Measurements from ENCODE around the gene FKBP1A.

- TF ChIP-seq CTCF (IDR thresholded peaks at IDR 0.05), result no peak
- TF ChIP-seq POLR2A (IDR thresholded peaks at IDR 0.05), result no peak
Observed at GRCh38 chr20:1327241-1327653, 65.6 kb downstream of the FKBP1A start.

Measured in testis (tissue), 2 donors.